Tongue (tissue), 2 donors: ENCODE results near the gene ATXN1. TPM values are rescaled to one million over a fixed set of nuclear protein-coding genes. Genes with fewer than 3 reads are reported as not detected.
"Not testable (repeated sequence)": the region's sequence is repeated elsewhere in the genome, so short reads cannot be mapped to it uniquely, and the experiment has no call there.

Source experiments
- DNase-seq: peaks from one replicate; pipeline ENCODE4 v3.0.0-alpha.2; 2015
- total RNA-seq: library from RNA; depleted of rRNA; stranded (reverse); fragments of >200 nt; gene quantifications from one replicate; pipeline ENCODE4 v1.2.3, GENCODE V29; 2014

ATXN1 gene
- total RNA-seq, 1 donor from 2014 or later = 52.0 TPM

DNA sequence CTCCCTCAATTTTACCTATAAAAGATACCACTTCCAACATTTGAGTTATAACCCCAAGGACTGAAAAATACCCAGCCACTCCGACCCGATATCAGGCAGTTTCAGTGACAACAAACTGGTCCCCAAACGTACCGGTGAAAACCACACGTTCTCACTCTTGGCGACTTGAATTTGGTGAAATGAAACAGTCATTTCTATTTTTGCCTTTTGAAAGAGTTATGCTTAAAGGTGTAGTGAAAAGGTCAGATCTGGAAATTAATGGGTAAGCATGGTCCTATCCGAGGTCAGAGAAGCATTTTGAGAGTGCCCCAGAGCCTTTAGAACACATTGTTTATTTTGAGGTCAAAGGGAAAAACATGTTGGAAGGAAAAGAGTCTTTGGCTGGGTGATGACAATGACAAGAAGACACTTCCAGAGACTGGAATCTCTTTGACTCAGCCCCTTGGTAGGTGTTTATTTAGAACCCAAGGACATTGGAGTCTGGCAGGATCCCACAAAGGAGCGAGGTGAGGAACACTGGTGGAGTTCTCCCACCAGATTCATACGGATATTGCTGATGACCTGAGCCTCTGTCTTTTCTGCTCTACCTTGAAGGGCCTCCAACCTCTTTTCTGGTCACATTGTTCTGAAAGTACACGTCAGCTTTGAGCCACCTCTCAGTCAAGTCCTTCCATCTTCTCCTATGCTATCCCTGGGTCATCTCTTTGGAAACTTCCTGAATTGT is 287.9 kb downstream of the ATXN1 start:
- DNase-seq = no peak

DNA sequence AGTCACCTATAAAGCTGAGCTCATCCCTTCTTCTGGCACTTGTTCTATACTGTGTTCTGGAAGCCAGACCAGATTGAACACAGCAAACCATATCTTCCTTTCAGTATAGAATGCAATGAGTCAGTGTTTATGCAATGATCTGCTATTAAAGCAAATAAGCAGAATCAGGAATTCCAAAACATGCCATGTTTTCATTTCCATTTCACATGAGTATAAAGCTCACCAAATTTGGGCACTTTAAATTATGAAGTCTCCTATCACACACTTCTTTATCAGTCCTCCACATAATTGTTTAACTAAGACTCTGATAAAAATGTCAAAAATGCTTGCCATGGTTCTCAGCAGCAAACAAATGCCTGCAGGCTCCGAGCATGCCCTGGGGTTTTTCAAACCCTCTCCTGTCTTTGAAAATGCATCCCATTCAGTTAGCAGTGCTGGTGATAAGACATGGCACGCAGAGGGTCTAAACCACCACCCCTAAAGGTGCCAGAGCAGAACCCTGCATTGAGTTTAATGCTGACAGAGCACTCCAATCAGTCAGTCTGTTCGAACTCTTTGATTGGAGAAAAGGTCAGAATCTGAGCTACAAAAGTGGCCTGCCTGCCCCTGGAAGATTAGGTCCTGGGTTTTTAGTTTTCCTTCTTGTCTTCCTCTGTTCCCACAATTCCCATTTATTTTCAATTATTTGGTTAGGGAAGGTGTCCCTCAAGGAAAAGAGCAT is 288.8 kb downstream of the ATXN1 start:
- no peak for DNase-seq

DNA sequence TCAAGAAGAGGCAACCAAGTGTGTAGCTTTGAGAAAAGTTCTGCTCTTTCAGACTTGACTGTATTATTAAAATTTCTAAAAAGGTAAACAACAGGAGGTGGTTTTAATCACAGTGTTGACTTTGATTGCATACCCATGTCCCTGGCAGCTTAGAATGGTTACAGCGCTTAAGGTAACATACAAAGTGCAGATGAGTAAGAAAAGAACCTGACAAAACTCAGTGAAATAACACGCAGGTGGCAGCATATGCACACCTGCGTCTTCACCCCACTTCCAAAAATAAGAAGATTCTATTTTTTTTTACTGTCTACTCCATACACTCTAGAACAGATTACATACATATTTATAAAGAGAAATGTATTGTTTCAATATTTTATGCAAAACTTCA is 289.4 kb downstream of the ATXN1 start:
- no peak for DNase-seq

DNA sequence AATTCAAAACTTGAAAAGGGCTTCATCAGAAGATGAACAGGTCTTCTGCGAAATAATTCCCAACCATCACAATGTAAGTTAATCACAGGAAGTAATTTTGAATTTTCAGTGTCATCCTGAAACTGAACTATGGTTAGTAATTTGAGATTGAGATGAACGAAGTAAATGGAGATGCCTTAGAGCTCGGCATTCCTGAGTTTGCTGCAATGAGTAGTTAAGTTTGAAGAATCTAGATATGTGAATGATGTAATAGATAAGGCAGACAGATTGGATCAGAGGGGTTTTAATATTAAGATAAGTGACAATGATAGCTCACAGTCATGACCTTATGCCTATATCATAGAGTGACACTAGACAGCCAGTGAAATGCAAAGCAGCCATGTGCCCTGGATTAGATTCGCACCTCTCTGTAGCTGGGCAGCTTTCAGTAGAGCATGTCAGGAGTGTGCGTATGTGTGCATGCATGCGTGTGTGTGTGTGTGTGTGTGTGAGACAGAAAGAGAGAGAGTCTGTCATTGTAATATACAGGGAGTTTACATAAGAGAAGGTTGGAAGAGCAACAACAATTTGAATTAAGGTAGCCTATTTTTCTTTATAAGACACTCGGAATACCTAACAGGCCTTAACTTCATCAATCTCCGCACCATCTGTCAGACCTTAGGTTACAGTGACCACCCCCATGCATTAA is 289.9 kb downstream of the ATXN1 start:
- no peak for DNase-seq

DNA sequence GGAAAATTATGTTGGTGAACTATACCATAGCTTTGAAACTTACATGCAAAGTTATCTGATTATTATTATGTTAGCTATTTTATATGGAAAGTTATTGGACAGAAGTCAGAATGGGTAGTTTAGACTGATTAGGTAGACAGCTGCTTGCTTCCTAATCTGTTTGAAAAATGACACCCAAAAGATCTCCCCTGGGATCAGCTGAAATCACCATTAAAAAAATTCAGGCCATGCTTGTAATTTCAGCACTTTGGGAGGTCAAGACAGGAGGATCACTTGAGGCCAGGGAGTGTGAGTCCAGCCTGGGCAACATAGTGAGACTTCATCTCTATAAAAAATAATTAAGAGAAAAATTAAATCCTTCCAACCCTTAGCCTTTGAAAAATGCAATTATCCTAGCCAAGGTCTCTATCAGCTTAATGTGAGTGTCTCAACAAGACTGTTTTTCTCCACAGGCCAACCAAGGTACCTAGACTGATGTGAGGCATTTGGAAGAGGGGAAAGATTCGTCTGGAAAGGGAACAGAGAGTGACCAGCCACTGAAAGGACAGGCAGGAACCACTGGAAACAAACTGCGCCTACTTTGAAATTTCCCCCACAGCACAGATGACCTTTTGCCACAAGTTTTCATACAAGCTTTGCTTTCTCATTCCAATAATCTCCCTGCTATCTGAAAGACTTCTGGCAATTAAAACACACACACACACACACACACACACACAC is 290.6 kb downstream of the ATXN1 start:
- no peak for DNase-seq

DNA sequence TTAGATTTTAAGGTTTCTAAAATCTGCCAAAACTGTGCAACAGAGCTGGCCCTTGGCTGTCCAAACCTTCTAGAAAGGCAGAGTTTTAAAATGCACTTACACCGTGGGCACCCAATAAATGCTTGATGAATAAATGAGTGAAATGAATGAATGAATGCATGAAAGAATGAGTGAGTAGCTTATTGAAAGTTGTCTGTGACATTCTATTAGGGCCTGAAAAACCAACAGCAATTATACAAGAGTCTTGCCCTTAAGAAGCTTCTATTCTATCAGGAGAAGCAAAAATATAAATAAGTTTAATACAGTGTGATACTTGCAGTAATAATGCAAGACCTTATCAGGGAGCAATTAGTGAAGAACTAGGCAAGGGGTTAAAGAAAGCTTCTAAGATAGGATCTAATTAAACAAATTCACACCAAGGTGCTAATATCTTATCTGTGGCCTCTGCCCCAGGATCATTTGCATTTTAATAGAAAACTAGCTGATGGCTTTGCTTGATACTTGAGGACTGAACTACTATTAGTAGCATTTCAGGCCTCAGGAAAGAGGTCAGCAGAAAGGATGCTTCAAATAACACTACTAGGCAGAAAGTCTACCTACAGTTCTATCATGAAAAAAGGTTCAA is 292.2 kb downstream of the ATXN1 start:
- no peak for DNase-seq

DNA sequence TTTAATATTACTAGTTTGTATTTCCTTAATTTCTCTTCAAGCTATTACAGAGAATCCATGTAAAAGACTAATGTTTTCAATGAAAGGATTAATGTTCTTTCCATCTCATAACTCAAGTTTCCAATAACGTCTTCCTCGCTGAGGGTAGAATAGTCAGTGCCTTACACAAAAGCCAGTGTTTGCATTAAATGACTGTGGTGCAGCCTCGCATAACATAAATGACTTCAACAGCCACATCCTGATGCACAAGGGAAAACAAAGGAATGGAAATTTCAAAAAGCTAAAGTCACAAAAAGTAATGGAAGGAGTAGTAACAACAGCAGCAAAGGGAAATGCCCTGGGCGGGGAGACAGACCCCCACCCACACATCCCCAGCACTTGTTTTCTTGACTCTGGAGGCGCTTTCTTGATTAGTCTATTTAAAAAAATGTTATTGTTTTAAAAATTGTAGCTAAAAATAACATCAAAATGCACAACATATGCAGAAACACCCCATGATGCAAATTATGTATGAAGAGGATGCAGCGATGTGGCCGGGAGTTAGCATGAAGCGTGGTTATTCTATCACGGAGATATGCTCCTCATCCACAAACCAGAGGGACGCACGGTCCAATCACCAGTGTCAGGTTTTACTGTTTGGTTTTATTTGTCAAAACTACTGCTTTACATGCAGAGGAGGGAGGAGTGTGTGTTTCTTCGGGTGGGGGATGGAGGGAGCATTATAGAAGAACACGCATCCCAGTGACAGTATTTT is 294.3 kb downstream of the ATXN1 start:
- no peak for DNase-seq

DNA sequence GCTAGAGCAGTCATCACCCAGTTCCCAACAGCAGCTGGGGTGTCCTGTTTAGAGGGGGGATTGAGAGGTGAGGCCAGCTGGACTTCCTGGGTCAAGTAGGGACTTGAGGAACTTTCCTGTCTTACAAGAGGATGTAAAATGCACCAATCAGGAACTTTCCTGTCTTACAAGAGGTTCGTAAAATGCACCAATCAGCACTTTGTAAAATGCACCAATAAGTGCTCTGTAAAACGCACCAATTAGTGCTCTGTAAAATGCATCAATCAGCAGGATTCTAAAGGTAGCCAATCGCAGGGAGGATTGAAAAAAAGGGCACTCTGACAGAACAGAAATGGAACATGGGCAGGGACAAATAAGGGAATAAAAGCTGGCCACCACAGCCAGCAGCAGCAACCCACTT is 297.2 kb downstream of the ATXN1 start:
- no peak for DNase-seq

DNA sequence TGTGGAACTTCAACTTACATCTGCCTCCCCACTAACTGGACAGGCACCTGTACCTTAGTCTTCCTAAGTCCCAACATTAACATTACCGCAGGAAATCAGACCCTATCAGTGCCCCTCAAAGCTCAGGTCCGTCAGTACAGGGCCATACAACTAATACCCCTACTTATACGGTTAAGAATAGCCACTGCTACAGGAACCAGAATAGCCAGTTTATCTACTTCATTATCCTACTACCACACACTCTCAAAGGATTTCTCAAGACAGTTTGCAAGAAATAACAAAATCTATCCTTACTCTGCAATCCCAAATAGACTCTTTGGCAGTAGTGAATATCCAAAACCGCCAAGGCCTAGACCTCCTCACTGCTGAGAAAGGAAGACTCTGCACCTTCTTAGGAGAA is 298.0 kb downstream of the ATXN1 start:
- not testable (repeated sequence) for DNase-seq

DNA sequence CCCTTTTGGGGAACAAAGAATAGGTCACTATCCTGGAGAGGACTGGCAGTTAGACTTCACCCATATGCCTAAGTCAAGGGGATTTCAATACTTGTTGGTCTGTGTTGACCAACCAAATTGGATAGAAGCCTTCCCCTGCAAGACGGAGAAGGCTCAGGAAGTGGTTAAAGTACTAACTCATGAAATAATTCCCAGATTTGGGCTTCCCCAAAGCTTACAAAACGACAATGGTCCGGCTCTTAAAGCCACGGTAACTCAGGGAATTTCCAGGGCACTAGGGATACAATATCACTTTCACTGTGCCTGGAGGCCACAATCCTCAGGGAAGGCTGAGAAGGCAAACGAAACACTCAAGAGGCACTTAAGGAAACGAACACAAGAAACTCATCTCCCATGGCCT is 299.8 kb downstream of the ATXN1 start:
- DNase-seq = no peak

DNA sequence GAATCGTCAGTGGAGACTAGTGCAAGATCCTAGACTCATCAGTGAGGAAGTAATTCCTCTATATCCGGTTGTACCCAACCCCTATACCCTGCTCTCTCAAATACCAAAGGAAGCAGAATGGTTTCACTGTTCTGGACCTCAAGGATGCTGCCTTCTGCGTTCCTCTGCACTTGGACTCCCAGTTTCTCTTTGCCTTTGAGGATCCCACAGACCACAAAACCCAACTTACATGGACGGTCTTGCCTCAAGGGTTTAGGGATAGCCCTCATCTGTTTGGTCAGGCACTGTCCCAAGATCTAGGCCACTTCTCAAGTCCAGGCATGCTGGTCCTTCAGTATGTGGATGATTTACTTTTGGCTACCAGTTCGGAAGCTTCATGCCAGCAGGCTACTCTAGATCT is 301.8 kb downstream of the ATXN1 start:
- not testable (repeated sequence) for DNase-seq

DNA sequence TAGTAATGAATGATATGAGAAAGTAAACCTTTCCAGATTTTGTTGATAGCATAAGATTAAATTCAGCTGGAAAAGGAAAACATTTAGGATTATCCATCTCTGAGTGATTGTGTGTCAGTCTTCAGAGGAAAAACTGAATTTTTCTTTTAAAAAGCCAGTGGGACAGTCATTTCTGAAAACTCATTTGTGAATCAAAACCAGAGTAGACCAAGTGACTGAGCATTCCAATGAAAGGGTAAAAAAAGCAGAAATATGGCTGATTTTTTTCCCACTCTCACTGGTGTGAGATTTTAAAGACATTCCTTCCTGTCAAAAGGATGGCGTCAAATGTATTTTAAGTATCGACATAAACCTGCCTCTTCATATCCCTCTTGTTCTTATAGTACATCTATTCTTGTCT is 308.9 kb downstream of the ATXN1 start:
- DNase-seq = no peak

DNA sequence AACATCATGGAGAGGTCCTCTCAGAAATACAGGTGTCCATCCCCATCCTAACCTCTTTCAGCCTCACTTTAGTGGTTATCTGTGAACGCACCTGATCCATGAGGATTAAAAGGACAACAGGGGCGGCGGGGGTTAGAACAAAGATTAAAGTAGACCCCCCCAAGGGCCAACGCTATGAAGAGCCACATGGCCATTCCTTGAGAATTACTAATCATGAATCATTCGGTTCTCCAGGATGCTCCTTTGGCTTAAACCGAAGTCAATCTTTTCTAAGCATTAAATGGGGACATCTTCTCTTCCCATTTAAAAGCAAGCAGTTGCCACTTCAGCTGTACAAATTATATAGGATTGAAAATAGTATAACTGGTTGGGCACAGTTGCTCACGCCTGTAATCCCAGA is 310.4 kb downstream of the ATXN1 start:
- no peak for DNase-seq

DNA sequence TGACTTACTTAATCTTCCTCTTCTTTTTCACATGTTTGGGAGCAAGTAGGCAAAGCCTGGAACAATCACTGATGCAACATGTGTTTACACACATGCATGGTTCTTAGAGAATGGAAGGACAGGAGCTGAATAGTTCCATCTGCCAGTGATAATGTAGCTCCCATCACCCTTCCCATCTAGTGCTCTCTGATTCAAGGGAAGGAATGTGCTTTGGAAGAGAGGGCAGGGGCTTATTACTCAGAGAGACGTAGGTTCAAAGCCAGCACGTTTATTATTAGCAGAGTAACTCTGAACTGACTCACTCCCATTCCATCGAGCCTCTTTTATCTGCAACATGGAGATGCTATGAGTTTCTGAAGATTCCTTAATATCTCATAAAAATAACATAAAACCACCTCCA is 311.0 kb downstream of the ATXN1 start:
- DNase-seq = no peak

DNA sequence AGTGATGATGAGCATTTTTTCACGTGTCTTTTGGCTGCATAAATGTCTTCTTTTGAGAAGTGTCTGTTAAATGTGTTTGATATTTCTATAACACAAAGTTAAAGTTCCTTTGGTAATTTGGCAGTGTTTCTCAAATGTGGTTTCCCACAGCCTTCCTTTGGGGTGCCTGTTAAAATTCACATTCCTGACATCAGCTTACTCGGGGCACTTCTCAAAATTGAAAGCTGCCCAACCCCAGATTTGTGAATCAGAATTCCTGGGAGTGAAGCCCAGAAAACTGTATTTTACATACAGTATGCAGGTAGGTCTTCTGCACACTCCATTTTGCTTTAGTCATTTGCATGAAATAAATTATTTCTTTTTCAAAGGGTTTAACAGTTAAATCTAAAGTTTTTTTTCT is 315.0 kb downstream of the ATXN1 start:
- no peak for DNase-seq

DNA sequence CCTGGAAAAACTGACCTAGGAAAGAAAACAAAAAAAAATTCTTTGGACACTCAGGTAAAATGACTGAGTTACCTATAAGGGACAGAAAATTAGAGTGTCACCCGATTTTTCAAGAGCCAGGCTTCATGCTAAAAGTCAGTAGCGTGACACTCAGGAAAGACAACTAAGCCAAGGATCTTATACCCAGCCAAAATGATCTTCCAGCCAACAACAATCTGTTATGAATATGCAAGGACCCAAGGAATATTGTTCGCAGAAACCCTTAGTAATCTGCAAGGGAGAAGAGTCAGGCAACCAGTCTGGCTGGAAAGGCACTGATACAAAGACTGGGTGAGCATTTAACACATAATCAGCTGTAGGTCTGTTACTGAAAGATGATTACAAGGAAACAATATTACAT is 319.2 kb downstream of the ATXN1 start:
- no peak for DNase-seq

DNA sequence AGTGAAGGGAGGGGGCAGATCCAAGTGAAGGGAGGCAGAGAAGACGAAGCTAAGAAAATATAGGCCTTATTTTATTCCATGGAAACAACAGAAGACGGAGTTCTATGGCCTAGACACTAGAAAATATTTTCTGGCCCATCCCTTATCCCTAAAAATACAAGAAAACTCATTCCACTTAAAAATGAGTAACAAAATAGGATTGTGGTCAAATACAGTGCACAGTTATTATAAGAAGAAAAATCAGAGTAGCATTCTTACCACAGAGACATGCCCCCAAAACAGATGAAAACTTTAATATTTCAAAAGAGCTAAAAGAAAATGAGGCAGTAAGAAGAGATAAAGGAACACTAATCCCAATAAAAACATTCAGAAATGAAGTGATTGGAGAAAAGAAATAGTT is 320.0 kb downstream of the ATXN1 start:
- no peak for DNase-seq

DNA sequence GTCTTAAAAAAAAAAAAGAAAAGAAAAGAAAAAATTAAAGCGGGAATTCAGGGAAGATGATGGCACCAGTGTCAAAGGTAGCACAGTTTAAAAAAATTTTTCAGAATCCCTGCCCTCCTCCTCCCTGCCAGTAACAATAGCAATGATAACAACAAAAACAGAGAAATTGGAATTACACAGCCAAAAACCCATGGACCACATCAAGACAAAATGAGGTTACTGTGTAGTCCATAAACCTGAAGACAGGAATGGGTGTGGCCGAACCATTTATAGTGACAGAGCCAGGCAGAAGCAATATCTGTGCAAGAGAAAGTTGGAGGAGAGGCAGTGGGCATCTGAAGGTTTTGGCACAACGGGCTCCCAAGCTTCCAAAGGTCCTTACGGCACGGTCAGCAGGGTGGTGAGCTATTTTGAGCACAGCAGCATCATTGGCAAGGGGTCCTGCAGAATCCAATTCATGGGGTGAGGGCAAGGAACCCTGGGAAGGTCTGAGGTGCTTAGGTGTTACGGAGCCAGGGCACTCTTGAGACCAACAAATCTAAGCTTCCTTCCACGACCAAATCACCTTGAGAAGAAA is 320.5 kb downstream of the ATXN1 start:
- no peak for DNase-seq

DNA sequence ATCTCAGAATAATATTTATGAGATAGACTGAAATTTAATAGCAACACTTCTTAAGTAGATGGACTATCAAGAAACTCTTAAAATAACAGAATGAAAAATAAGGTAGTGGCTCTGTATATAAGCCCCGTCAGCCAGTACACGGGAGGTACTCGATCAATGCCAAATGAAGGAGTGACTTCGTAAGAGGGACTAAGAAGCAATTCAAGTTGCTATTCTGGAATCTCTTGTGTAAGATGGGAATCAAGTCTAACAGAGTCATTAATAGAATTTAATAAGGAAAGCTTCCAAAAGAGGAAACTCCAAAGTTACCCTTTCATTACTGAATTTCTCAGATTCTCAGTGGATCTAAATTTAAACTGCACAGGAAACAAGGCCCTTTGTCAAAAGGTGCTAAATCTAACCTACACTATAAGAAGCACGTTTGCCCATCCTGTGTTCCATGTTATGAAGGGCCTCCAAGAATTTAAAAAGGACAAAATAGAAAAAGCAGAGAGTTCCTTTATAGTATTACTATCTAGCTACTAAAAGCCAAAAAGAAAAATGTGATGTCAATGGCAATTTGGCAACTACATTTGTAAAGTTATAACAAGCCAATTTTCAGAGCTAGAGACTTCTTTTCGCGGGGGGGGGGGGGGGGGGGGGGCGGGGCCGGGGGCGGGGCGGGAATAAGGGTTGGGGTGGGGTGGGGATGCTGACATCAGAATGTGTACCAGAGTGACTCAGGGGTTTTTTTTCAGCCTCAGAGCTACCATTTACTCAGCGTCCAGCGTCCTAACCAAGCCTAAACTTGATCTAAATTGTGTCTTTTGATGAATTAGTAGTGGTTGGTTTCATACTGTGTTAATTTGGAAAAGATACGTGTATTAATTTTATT is 322.3 kb downstream of the ATXN1 start:
- DNase-seq = no peak

DNA sequence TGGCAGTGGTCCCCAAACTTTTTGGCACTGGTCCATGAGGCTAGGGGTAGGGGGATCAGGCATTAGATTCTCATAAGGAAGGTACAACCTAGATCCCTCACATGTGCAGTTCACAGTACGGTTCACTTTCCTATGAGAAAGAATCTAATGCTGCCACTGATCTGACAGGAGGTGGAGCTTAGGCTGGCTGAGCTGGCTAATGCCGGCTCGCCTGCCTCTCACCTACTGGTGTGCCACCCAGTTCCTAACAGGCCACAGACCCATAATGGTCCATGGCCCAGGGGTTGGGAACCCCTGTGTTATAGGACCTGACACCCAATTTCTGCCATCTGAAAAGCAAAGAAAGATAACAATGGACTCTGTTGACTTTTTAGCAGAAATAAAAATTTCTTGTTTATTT is 323.3 kb downstream of the ATXN1 start:
- no peak for DNase-seq
